DOHH2 (cell line): ENCODE results near the gene IL31.
"Not testable (repeated sequence)": the region's sequence is repeated elsewhere in the genome, so short reads cannot be mapped to it uniquely, and the experiment has no call there.

Experiments used
- H3F3A ChIP-seq: fragments of 200-600 bp; sonication (generic), shearing (Covaris generic); 2 replicates; pipeline ENCODE4 v1.6.0; 2016; ENCODE audit warnings: antibody characterized with exemption, mild to moderate bottlenecking; ENCODE audit not compliant: control insufficient read depth, insufficient read depth
- H3K27ac ChIP-seq: fragments of 200-600 bp; sonication (generic); 2 replicates; pipeline ENCODE4 v1.5.1; 2014; ENCODE audit warnings: low read depth, mild to moderate bottlenecking, low read length, moderate library complexity
- H3K27me3 ChIP-seq: fragments of 200-600 bp; sonication (generic); 2 replicates; pipeline ENCODE4 v1.6.1; 2014; ENCODE audit warnings: mild to moderate bottlenecking, low read length, mixed read lengths; ENCODE audit not compliant: control insufficient read depth
- H3K36me3 ChIP-seq: fragments of 200-600 bp; sonication (generic); 2 replicates; pipeline ENCODE4 v1.6.1; 2014; ENCODE audit warnings: mild to moderate bottlenecking, low read length, moderate library complexity, mixed read lengths; ENCODE audit not compliant: control insufficient read depth
- H3K4me1 ChIP-seq: fragments of 200-600 bp; sonication (generic); 2 replicates; pipeline ENCODE4 v1.6.1; 2014; ENCODE audit warnings: mild to moderate bottlenecking, low read length, mixed read lengths; ENCODE audit not compliant: control insufficient read depth
- H3K4me2 ChIP-seq: fragments of 200-600 bp; sonication (generic); 2 replicates; pipeline ENCODE4 v1.6.0; 2014; ENCODE audit warnings: mild to moderate bottlenecking, low read length, moderate library complexity
- H3K4me3 ChIP-seq: fragments of 200-600 bp; sonication (generic); 2 replicates; pipeline ENCODE4 v1.5.1; 2014; ENCODE audit warnings: mild to moderate bottlenecking, low read length, mixed read lengths
- H3K79me2 ChIP-seq: fragments of 200-600 bp; sonication (generic); 2 replicates; pipeline ENCODE4 v1.6.1; 2014; ENCODE audit warnings: mild to moderate bottlenecking, low read length, mixed read lengths; ENCODE audit not compliant: control insufficient read depth
- H3K9me2 ChIP-seq: fragments of 200-600 bp; sonication (generic); replicated peaks from 2 replicates; pipeline ENCODE4 v1.6.1; 2014; ENCODE audit warnings: mild to moderate bottlenecking, low read length, mixed read lengths; ENCODE audit not compliant: control insufficient read depth
- H3K9me3 ChIP-seq: fragments of 200-600 bp; sonication (generic); 2 replicates; pipeline ENCODE4 v1.6.1; 2014; ENCODE audit warnings: antibody characterized with exemption, low read length, mixed read lengths; ENCODE audit not compliant: control insufficient read depth, insufficient read depth
- H4K20me1 ChIP-seq: fragments of 200-600 bp; sonication (generic); 2 replicates; pipeline ENCODE4 v1.6.0; 2014; ENCODE audit warnings: low read depth, mild to moderate bottlenecking, antibody characterized with exemption, low read length, moderate library complexity; ENCODE audit not compliant: control insufficient read depth, insufficient read depth
- CTCF ChIP-seq: fragments of 200-600 bp; sonication (generic); IDR thresholded peaks from one replicate; pipeline ENCODE4 v1.5.1; 2014; ENCODE audit warnings: antibody characterized with exemption, mild to moderate bottlenecking, low read depth, low read length; ENCODE audit not compliant: poor library complexity, severe bottlenecking
- EZH2phosphoT487 ChIP-seq: fragments of 200-600 bp; sonication (generic); IDR thresholded peaks from 2 replicates; pipeline ENCODE4 v1.6.1; 2017; ENCODE audit warnings: borderline replicate concordance, mild to moderate bottlenecking, antibody characterized with exemption, low read length, moderate library complexity, mixed read lengths

The IL31 gene

GRCh38 chr12:122182887-122183587 lies 9.0 kb upstream of the IL31 start, which contains the start of gene LRRC43:
LRRC43 (plus strand) TSS chr12:122183123; CDS start chr12:122183145, 22 bp downstream.
- H3K27ac ChIP-seq = no peak within 1 kb of the TSS
- peaks cover 18% of the 10 kb centered on the region for H3K4me1 ChIP-seq
- H3K36me3 ChIP-seq = no peaks in the 10 kb centered on the region
- no peaks in the 10 kb centered on the region for H3K9me3 ChIP-seq
- H3F3A ChIP-seq = no peaks in the 10 kb centered on the region
- no peaks in the 10 kb centered on the region for H4K20me1 ChIP-seq
- no peak for TF ChIP-seq EZH2phosphoT487
- no peak for TF ChIP-seq CTCF
- H3K4me3 ChIP-seq = peak within 1 kb of the TSS; percentile 27
- peak within 1 kb of the TSS; percentile 52 for H3K4me2 ChIP-seq
- H3K27me3 ChIP-seq = peaks cover 16% of the 10 kb centered on the region
- H3K9me2 ChIP-seq = no peaks in the 10 kb centered on the region
- no peaks in the 10 kb centered on the region for H3K79me2 ChIP-seq

- H3K4me1 ChIP-seq, H3K4me2 ChIP-seq, H3K79me2 ChIP-seq, H3K36me3 ChIP-seq, H3K9me3 ChIP-seq, H4K20me1 ChIP-seq, H3K9me2 ChIP-seq, H3F3A ChIP-seq, H3K27ac ChIP-seq, H3K4me3 ChIP-seq: not testable (repeated sequence)
- peaks cover 16% of the 10 kb centered on the region for H3K27me3 ChIP-seq
Measured at GRCh38 chr12:122176473-122176872, 2.5 kb upstream of the IL31 start.

- H3F3A ChIP-seq = no peaks in the 10 kb centered on the region
- no peaks in the 10 kb centered on the region for H4K20me1 ChIP-seq
- no peaks in the 10 kb centered on the region for H3K36me3 ChIP-seq
- no peak overlapping the region for H3K27ac ChIP-seq
- H3K4me3 ChIP-seq = no peak overlapping the region
- H3K4me2 ChIP-seq = no peak overlapping the region
- peaks cover 21% of the 10 kb centered on the region for H3K27me3 ChIP-seq
- TF ChIP-seq CTCF (no peak), EZH2phosphoT487 (no peak)
- no peaks in the 10 kb centered on the region for H3K4me1 ChIP-seq
- no peaks in the 10 kb centered on the region for H3K9me2 ChIP-seq
- H3K9me3 ChIP-seq = no peaks in the 10 kb centered on the region
- no peaks in the 10 kb centered on the region for H3K79me2 ChIP-seq
Measured at GRCh38 chr12:122172262-122172939, 1.6 kb downstream of the IL31 start.

GRCh38 chr12:122171399-122171798 lies 2.6 kb downstream of the IL31 start:
- H3K4me2 ChIP-seq = no peak overlapping the region
- no peak overlapping the region for H3K27ac ChIP-seq
- no peaks in the 10 kb centered on the region for H3F3A ChIP-seq
- no peaks in the 10 kb centered on the region for H3K4me1 ChIP-seq
- H3K27me3 ChIP-seq = peaks cover 31% of the 10 kb centered on the region
- no peak for TF ChIP-seq CTCF
- TF ChIP-seq EZH2phosphoT487 = no peak
- H4K20me1 ChIP-seq = no peaks in the 10 kb centered on the region
- no peaks in the 10 kb centered on the region for H3K9me3 ChIP-seq
- no peaks in the 10 kb centered on the region for H3K36me3 ChIP-seq
- no peak overlapping the region for H3K4me3 ChIP-seq
- H3K79me2 ChIP-seq = no peaks in the 10 kb centered on the region
- H3K9me2 ChIP-seq = no peaks in the 10 kb centered on the region
